NCI-H69 (cell line): Measurements from ENCODE around the gene CIART.
"Not testable (repeated sequence)": the region's sequence is repeated elsewhere in the genome, so short reads cannot be mapped to it uniquely, and the experiment has no call there.

ENCODE experiments used
- DNase-seq: peaks from one replicate; lab custom pipeline; 2025; lab: John Stamatoyannopoulos, UW

The CIART gene

DNA sequence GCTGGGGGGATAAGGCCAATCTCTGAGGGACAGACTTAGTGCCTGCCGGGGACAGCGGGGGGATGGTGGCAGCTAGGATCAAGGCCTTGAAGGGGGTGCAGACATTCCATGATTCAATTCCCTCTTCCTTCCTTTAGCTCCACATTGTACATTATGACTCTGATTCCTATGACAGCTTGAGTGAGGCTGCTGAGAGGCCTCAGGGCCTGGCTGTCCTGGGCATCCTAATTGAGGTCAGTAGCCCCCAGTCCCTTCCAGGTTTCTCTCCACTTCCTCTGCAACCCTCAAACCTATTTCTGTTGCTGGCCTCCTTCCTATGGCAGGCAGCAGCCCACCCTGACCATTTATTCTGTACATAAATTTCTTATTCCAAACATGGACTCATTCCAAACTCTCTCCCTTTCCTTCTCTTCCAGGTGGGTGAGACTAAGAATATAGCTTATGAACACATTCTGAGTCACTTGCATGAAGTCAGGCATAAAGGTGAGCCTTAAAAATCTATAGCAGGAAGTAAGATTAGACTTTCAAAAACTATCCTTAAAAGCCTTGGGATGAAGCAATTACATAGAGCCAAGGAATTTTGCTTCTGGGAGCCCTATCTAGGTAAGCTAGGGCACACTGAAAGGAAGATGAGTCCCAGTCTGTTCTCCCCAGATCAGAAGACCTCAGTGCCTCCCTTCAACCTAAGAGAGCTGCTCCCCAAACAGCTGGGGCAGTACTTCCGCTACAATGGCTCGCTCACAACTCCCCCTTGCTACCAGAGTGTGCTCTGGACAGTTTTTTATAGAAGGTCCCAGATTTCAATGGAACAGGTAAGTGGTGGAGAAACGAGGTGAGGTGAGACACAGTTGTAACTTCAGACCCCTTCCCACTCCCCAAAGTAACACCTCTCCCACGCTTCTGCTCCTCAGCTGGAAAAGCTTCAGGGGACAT lies 19.7 kb upstream of the CIART start:
- DNase-seq = no peak

DNA sequence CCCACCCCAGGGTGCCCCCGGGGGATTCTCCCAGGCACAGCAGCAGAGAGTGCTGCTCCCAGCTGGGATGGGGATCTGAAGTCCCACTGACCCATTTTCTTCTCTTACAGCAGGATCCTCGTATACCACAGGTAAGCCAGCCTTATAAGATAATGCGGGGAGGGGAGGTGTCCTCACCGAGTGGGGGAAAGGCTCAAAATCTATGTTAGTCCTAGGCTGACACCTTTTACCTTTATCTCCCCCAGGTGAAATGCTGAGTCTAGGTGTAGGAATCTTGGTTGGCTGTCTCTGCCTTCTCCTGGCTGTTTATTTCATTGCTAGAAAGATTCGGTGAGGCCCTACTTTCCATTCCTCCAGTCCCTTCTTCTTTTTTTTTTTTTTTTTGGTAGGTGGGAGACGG lies 18.8 kb upstream of the CIART start:
- DNase-seq = no peak

DNA sequence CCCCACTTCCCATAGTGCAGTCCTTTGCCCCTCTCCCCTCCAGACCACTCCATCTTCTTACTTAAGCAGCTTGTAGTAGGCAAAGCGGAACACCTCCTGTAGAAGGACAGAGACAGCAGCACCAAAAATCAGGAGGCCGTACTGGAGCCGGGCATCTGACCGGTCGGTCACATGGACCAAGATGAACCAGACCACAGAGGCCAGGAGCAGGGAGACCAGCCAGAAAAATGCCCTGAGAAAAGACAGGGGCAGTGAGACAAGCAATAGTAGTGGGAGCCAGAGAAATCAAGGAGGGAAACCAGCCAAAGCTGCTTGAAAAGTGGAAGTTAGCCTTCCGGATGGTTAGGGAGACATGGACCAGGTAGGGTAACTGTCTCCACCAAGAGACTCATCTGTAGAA lies 14.5 kb upstream of the CIART start:
- DNase-seq = no peak

DNA sequence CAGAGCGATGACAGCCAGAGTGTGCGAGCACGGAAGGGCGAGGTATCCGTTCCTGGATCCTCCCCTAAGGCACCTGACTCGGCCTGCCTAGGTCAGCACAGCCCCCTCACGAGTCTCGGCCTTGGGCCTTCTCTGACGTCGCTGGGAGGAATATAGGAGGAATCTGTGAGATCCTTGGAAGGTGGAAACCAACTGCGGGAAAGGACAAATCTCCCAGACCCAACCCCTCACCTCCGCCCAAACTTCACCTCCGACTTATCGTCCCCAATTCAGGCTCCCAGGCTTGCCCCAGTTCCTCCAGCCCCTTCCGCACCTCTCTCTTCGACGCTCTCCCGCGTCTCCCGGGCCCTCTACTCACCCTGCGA lies 14.0 kb upstream of the CIART start:
- peak; percentile 44 for DNase-seq

- DNase-seq = peak; percentile 99
Observed at GRCh38 chr1:150268705-150269403, 13.5 kb upstream of the CIART start, which contains the start of gene APH1A. TSS of gene APH1A (minus strand) at chr1:150269016. CDS start at chr1:150268810, 206 bp downstream.

DNA sequence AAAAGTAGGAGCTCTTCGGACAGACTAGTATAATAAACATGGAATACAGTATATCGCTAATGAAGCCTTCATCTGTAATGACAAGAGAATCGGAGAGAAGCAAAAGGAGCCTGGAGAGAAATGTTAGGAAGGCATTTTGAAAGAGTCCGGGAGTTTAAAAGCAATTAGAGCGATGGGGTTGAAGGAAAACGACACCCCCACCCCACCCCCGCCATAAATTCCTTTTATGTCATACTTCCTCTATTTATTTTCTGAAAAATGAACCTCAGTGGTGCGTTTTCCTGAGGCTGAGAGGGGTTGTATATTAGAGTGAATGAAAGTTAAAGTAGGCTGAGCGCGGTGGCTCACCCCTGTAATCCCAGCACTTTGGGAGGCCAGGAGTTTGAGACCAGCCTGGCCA lies 12.9 kb upstream of the CIART start:
- DNase-seq = no peak

- DNase-seq = no peak
Observed at GRCh38 chr1:150271291-150271959, 10.9 kb upstream of the CIART start.

- DNase-seq = no peak
Observed at GRCh38 chr1:150273311-150273710, 9.0 kb upstream of the CIART start.

- peak; percentile 25 for DNase-seq
Observed at GRCh38 chr1:150280138-150280707, 2.1 kb upstream of the CIART start.

DNA sequence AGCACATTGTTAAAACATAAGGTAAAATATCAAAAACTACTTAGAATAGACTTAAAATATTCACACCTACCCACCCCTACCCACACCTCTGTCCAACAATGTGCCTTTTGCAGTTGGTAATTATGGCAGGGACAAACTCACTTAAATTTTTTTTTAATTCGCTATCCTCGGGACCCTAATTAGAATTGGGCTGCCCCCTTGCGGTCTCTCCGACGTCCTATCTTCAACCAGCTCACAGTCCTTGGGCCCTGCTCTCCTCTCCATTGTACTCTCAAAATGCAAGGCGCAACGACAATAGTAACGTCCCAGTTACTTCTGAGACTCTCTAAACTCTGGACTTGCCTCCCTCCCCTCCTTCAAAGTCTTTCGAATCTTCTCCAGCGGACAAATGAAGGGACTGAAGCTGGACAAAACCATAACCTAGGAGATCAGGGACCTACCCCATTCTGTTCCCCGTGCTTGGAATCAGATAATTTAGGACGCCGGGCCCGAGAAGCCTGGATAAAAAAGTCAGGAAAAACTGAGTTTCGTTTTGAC lies 1.1 kb upstream of the CIART start:
- DNase-seq = peak; percentile 87

DNA sequence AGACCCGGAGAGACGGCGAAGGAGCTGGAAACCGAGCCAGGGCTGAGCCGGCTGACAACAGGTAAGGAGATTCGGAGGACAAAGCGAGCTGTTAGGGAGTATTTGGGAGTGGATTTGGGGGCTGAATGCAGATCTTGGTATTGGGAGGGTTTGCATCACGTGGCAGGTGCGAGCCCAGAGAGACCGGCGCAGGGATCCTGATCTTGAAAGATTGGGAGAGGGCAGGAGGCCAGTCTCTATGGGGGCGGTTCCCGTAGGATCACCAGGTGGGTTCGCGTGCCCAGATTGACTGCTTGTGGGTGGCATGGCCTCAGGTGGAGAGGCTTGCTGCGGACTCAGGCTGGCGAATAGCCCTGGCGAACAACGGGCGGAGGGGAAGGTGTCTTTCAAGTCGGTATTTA lies 204 bp downstream of the CIART start:
- DNase-seq = peak; percentile 92

- DNase-seq = no peak
Observed at GRCh38 chr1:150283260-150283659, 906 bp downstream of the CIART start.

- no peak for DNase-seq
Observed at GRCh38 chr1:150288382-150288781, 6.0 kb downstream of the CIART start.

GRCh38 chr1:150288822-150289221 lies 6.5 kb downstream of the CIART start:
- DNase-seq = no peak

DNA sequence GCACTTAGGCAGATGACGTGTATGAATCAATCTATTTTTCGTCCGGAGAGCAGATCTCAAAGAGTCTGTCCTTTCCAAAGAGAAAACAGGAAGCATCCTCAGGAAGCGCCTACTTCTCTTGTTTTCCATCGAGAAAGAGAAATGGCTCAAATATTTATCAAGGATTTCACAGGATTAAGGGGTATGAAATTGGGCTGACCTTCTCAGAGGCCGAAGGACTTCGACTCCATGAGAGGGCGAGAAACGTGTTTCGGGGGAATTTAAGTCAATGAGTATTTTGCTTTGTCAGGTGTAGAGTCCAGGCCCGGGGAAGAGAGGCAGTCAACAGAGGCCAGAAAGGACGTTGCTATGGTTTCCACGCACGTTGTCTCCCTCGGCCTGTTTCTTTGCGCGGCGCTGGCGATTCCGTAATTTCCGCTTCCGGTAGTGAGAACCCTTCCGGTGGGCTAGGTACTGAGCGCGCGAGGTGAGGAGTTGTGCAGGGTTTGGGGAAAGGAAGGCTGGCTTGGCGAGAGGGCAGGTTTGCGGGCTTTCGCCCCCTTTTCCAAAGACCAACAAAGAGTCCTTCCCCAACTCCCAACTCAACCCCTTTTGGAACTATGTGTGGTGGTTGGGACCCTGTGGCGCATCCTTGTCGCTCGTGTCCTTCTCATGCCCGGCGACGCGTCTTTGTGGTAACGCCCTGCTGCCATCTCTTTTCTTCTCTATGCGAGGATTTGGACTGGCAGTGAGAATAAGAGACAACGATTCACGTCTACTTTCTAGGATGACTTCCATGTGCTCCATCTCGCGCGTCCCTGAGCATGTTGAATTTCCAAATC lies 11.3 kb downstream of the CIART start, which contains the start of gene MRPS21:
Gene MRPS21 (plus strand): TSS at position 429 of the 821 bp plus-strand sequence. CDS start 506 bp downstream, outside the sequence.
- DNase-seq = peak; percentile 96

DNA sequence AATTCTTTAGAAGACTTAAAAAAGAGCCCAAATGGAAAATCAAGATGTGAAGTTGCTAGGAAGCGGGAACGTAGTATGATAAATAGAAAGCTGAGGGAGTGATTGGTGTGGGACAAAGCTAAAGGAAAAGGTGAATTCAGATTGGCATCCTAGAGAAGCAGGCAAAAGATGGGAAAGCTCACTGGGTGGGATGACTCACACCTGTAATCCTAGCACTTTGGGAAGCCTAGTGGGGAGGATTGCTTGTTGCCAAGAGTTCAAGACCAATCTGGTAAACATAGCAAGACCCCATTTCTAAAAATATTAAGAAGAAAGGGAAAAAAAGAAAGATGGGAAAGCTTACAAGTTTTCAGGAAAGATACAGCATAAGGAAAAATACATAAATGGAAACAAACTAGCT lies 13.1 kb downstream of the CIART start:
- DNase-seq = no peak

DNA sequence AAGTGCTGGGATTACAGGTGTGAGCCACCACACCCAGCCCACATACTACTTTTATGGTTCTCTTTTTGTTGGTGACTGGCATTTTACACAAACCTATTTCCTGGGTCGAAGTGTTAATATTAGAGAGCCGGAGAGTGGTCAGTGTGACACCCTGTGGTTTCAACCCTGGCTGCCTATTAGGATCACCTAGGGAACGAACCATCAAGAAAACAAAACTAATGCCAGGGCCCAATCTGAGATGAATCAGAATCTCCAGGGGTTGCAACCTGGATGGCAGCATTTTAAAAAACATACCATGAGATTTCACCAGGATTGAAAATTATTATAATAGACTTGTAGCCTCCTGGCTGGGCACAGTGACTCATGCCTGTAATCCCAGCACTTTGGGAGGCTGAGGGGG lies 17.4 kb downstream of the CIART start:
- DNase-seq = no peak

DNA sequence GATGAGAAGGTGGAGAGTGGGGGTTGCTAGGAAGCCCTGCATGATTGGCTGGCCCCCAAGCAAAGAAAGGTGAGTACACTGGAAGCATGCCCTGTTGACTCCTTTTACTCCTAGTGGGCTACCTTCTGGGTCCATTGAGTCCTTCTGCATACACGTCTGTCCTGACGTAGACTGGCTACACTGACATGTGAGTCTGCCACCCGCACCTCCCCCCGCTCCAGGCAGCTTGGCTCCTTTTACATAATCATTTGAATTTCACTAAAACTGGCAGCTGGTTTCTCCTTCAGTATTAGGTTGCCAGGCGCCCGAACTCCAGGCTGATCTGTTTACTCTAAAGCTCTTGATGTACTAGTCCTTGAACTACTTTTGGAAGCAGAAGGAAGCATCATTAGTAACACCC lies 20.0 kb downstream of the CIART start:
- DNase-seq = no peak

DNA sequence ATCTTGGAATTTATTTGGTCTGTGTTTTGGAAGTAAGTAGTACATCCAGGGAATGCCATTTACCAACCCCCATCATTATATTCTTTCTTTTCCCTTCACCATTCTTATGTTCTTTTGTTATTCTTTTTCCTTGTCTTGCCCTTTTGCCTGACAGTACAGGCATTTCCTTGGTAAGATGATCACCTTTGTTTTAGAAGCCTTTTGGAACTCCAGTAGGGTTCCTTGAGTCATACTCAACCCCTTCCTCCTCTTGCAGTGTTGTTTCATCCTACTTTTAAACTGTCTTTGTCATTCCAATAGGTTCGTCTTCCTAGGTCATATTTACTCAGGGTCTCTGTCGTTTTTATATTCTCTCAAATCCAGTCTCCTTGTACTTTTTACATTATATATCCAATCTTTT lies 20.5 kb downstream of the CIART start:
- DNase-seq = no peak

DNA sequence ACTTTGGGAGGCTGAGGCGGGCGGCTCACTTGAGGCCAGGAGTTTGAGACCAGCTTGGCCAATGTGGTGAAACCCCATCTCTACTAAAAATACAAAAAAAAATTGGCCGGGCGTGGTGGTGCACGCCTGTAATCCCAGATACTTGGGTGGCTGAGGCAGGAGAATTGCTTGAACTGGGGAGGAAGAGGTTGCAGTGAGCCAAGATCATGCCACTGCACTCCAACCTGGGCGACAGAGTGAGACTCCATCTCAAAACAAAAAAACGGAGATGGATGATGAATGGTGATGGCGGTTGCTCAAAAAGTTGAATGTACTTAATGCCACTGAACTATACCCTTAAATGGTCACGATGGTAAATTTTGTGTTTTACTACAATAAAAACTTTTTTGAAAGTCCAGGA lies 26.2 kb downstream of the CIART start:
- not testable (repeated sequence) for DNase-seq
